SK-N-SH (cell line): ENCODE results near the gene GOT1.

Source experiments
- EP300 ChIP-seq, 2 experiments: IDR thresholded peaks; 2 replicates each; pipeline versions ENCODE4 v1.4.0 to v1.6.1; 2012; ENCODE audit warnings: borderline replicate concordance in 1 of 2, low read depth in 1 of 2, low read length in 1 of 2
- MXI1 ChIP-seq: IDR thresholded peaks from 2 replicates; pipeline ENCODE4 v1.6.1; 2012; ENCODE audit warnings: mild to moderate bottlenecking, low read depth, low read length, improper control_type of control experiment
- POLR2AphosphoS5 ChIP-seq: IDR thresholded peaks from 2 replicates; pipeline ENCODE4 v1.6.1; 2012; ENCODE audit warnings: low read depth, low read length
- REST ChIP-seq: IDR thresholded peaks from 2 replicates; pipeline ENCODE4 v1.6.1; 2012; ENCODE audit warnings: mild to moderate bottlenecking, low read depth, low read length, moderate library complexity

- no peak for TF ChIP-seq POLR2AphosphoS5
- no peak for TF ChIP-seq MXI1
- TF ChIP-seq REST: no peak
- TF ChIP-seq EP300 (IDR thresholded peaks at IDR 0.05; ENCODE audit: borderline replicate concordance in 1 of 2, low read depth in 1 of 2, low read length in 1 of 2): no peak
Observed at GRCh38 chr10:99451981-99452380, 21.6 kb upstream of the GOT1 start.
